Kidney epithelial cell (primary cell): ENCODE results near the gene MT1A. TPM values are rescaled to one million over a fixed set of nuclear protein-coding genes. Genes with fewer than 3 reads are reported as not detected.

Source experiments
- DNase-seq: peaks from one replicate; pipeline ENCODE4 v3.0.0-alpha.2; 2010; ENCODE audit warnings: low read depth
- H3K27me3 ChIP-seq: 2 replicates; pipeline ENCODE4 v1.6.0; 2011; ENCODE audit warnings: low read length; ENCODE audit not compliant: control insufficient read depth, insufficient read depth
- H3K36me3 ChIP-seq: 2 replicates; pipeline ENCODE4 v1.5.1; 2011; ENCODE audit warnings: low read length; ENCODE audit not compliant: control insufficient read depth, insufficient read depth
- H3K4me3 ChIP-seq: 2 replicates; pipeline ENCODE4 v1.5.1; 2011; ENCODE audit warnings: low read depth, mild to moderate bottlenecking, control low read depth, low read length
- CTCF ChIP-seq: IDR thresholded peaks from 2 replicates; pipeline ENCODE4 v1.5.1; 2011; ENCODE audit warnings: mild to moderate bottlenecking, moderate library complexity, low read length, control low read depth, inconsistent platforms; ENCODE audit not compliant: insufficient read depth, poor library complexity, severe bottlenecking
- total RNA-seq: library from RNA; depleted of rRNA; stranded (reverse); fragments of >200 nt; gene quantifications from 2 replicates; pipeline ENCODE4 v1.2.3, GENCODE V29; 2015

MT1A gene
- total RNA-seq, 1 donor from 2014 or later: not detected

DNA sequence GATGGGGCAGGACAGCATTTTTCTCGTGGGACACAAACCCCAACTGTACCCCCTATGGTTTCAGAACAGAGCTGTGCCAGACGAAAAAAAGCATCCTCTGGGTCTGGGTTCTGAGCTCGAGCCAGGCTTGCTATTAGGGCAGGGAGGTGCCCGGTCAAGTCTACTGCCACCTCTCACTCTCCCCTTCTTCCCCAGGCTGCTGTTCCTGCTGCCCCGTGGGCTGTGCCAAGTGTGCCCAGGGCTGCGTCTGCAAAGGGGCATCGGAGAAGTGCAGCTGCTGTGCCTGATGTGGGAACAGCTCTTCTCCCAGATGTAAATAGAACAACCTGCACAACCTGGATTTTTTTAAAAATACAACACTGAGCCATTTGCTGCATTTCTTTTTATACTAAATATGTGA lies 11.8 kb upstream of the MT1A start:
- H3K4me3 ChIP-seq: peak overlapping the region; percentile 60
- no peak for TF ChIP-seq CTCF
- no peak for DNase-seq
- H3K36me3 ChIP-seq: no peaks in the 10 kb centered on the region
- H3K27me3 ChIP-seq: no peaks in the 10 kb centered on the region

DNA sequence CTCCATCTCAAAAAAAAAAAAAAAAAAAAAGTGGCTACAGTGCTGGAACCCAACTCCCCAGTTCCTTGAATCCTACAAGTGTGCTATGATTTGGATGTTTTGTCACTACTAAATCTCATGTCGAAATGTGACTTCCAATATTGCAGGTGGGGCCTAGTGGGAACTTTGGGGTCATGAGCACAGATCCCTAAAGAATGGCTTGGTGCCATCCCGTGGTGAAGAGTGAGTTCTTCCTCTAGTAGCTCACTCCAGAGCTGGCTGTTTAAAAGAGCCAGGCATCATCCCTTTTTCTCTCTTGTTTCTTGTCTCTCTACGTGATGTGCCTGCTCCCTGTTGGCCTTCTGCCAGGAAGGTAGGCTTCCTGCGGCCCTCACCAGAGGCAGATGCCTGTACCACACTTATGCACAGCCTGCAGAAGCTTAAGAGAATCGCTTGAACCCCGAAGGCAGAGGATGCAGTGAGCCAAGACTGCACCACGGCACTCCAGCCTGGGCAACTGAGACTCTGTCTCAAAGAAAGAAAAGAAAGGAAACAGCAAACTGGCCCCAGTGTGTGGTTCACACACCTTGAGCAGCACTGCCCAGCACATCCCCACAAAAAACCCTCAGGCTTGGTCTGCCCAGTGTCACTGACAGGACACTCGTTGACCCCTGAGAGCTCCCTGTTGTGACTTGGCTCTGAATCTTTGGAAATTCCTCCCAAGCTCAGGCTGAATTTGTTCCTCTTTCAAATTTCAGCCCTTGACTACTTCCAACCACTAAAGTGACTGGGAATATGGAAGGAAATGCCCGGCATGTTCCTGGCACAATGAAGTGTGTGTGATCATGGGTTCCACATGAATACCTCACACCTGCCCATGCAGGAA lies 9.7 kb upstream of the MT1A start:
- DNase-seq: no peak

DNA sequence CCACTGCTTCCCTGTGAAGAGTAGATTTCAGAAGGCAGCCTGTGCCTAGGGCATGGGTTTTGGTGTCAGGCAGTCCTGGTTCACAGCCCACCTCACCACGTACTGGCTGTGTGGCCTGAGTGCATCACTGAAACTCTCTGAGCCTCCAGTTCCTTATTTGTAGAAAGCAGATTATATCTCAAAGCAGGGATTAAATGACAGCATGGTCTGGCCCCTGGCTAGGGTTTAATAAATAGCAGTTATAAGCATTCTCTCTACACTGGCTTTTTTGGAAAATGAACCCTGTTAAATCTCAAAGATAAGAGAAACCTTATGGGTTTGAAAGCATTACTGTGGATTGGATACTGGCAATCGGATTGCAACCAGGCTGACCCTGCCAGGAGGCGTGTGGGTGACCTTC lies 8.9 kb upstream of the MT1A start:
- no peak for TF ChIP-seq CTCF
- no peaks in the 10 kb centered on the region for H3K36me3 ChIP-seq
- no peak for DNase-seq

More for the DNA sequence above, 9.7 kb upstream of the MT1A start:
- Histone ChIP-seq H3K4me3 (no peak overlapping the region), H3K27me3 (peaks cover 15% of the 10 kb centered on the region), H3K36me3 (no peaks in the 10 kb centered on the region)
- no peak for TF ChIP-seq CTCF

DNA sequence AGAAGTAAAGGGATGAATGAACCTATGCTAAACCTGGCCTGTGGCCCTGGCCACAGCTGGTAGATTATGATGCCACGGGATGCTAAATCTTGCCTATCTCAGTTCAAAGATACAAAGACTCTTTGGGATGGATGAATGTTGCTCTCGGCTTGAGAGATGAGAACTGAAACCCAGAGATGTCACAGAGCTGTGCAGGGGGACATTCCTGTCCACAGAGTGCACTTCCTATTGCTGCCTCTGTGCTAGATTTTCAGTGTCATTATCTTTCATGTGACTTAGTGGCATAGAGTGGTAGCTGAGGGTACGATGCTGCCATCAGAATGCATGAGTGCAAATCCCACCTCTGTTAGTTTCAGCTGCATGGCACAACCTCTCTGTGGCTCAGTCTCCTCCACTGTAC lies 8.3 kb upstream of the MT1A start:
- no peak for TF ChIP-seq CTCF
- DNase-seq: no peak
- Histone ChIP-seq H3K27me3 (peaks cover 22% of the 10 kb centered on the region), H3K4me3 (no peak overlapping the region), H3K36me3 (no peaks in the 10 kb centered on the region)

More for the DNA sequence above, 8.9 kb upstream of the MT1A start:
- H3K4me3 ChIP-seq: no peak overlapping the region
- H3K27me3 ChIP-seq: peaks cover 16% of the 10 kb centered on the region

DNA sequence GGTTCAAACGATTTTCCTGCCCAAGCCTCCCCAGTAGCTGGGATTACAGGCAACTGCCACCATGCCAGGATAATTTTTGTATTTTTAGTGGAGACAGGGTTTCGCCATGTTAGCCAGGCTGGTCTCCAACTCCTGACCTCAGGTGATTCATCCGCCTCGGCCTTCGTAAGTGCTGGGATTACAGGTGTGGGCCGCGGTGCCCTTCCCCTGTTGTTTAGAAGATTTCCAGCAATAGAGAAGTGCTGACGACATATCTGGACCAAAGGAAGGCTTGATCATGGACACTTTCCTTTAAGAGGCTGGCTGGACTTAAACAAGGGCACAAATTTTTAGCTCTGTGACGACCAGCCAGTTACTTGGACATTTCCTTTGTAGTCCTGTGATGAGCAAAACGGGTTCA lies 7.3 kb upstream of the MT1A start:
- Histone ChIP-seq H3K27me3 (peaks cover 32% of the 10 kb centered on the region), H3K4me3 (no peak overlapping the region), H3K36me3 (no peaks in the 10 kb centered on the region)
- no peak for DNase-seq
- no peak for TF ChIP-seq CTCF

- Histone ChIP-seq H3K36me3 (no peaks in the 10 kb centered on the region), H3K27me3 (peaks cover 38% of the 10 kb centered on the region), H3K4me3 (peak overlapping the region; percentile 36)
- no peak for TF ChIP-seq CTCF
- no peak for DNase-seq
Measured at GRCh38 chr16:56631832-56632155, 6.7 kb upstream of the MT1A start.
